Prostate gland (tissue), 2 donors: ENCODE data around the gene JADE2. TPM values are rescaled to one million over a fixed set of nuclear protein-coding genes. Genes with fewer than 3 reads are reported as not detected.

Source experiments
- DNase-seq: peaks from one replicate; pipeline ENCODE4 v3.0.0-alpha.2; 2019; ENCODE audit warnings: low spot score
- H3K27ac ChIP-seq, 2 donors: fragments of 200-600 bp; sonication (generic); 2 replicates each; pipeline ENCODE4 v1.5.1; 2017 to 2019
- H3K27me3 ChIP-seq: fragments of 200-600 bp; sonication (generic); replicated peaks from 2 replicates; pipeline ENCODE4 v1.5.1; 2019; ENCODE audit not compliant: insufficient read depth
- H3K36me3 ChIP-seq, 2 donors: fragments of 200-600 bp; sonication (generic); 1 replicate in 1 of 2; 2 replicates in 1 of 2; pipeline versions ENCODE4 v1.5.1 to v1.8.1; 2017 to 2019
- H3K4me1 ChIP-seq: fragments of 200-600 bp; sonication (generic); replicated peaks from 2 replicates; pipeline ENCODE4 v1.5.1; 2019
- H3K4me3 ChIP-seq, 2 donors: fragments of 200-600 bp; sonication (generic); 2 replicates each; pipeline ENCODE4 v1.5.1; 2017 to 2019
- H3K9me3 ChIP-seq: fragments of 200-600 bp; sonication (generic); 2 replicates; pipeline ENCODE4 v1.5.1; 2017
- CTCF ChIP-seq, 4 experiments: fragments of 200-600 bp in 2 of 4; fragments of 450-650 bp in 2 of 4; sonication (generic) in 2 of 4; IDR thresholded peaks; 1 replicate in 3 of 4; 2 replicates in 1 of 4; pipeline ENCODE4 v1.5.1; 2016 to 2019; ENCODE audit warnings: antibody characterized with exemption in 4 of 4, mild to moderate bottlenecking in 2 of 4, moderate library complexity in 2 of 4
- POLR2A ChIP-seq: fragments of 450-650 bp; IDR thresholded peaks from one replicate; pipeline ENCODE4 v1.6.1; 2016; ENCODE audit warnings: antibody characterized with exemption, mild to moderate bottlenecking
- POLR2AphosphoS5 ChIP-seq: sonication (generic); formaldehyde crosslinking; IDR thresholded peaks from one replicate; pipeline ENCODE4 v1.6.1; 2017; ENCODE audit warnings: antibody characterized with exemption
- WGBS: methylation state at CpG from one replicate; pipeline ENCODE4 v1.1.5; 2018; 5-methylcytosine and 5-hydroxymethylcytosine counted together
- intact Hi-C: fragments of 100-400 bp; cut with DNase I; formaldehyde crosslinking; loops from one replicate; pipeline ENCODE4 v1.14.2; 2022
- total RNA-seq, 2 donors: library from RNA; depleted of rRNA; stranded (reverse); fragments of >200 nt; gene quantifications; one replicate each; pipeline ENCODE4 v1.1.0, GENCODE V29; 2016

JADE2 gene
- total RNA-seq, 2 donors from 2014 or later = 63.4 to 87.1 TPM

GRCh38 chr5:134503937-134504437 lies 21.5 kb upstream of the JADE2 start:
- no peaks in the 10 kb centered on the region for H3K4me1 ChIP-seq
- TF ChIP-seq POLR2A (no peak), CTCF (IDR thresholded peaks at IDR 0.05) (no peak), POLR2AphosphoS5 (no peak)
- DNase-seq = no peak
- no peaks in the 10 kb centered on the region for H3K36me3 ChIP-seq
- H3K27me3 ChIP-seq = no peaks in the 10 kb centered on the region
- 74% methylated on average over 3 of the region's 3 CpGs for WGBS
- H3K27ac ChIP-seq = peak overlapping the region; percentile 31 to 42
- intact Hi-C loops = no loop called here
- no peaks in the 10 kb centered on the region for H3K9me3 ChIP-seq
- H3K4me3 ChIP-seq = no peak overlapping the region

- Histone ChIP-seq H3K27ac (no peak overlapping the region), H3K4me1 (no peaks in the 10 kb centered on the region), H3K36me3 (no peaks in the 10 kb centered on the region), H3K4me3 (no peak overlapping the region), H3K9me3 (no peaks in the 10 kb centered on the region), H3K27me3 (no peaks in the 10 kb centered on the region)
- intact Hi-C loops = no loop called here
- 91% methylated on average over 12 of the region's 12 CpGs for WGBS
- DNase-seq = no peak
- TF ChIP-seq POLR2AphosphoS5 (no peak), CTCF (IDR thresholded peaks at IDR 0.05) (no peak), POLR2A (no peak)
Observed at GRCh38 chr5:134504629-134505300, 20.7 kb upstream of the JADE2 start.

- WGBS = 44% methylated on average over 9 of the region's 10 CpGs
- Histone ChIP-seq H3K27ac (no peak overlapping the region), H3K4me3 (no peak overlapping the region), H3K4me1 (peaks cover 4% of the 10 kb centered on the region), H3K27me3 (no peaks in the 10 kb centered on the region), H3K9me3 (no peaks in the 10 kb centered on the region), H3K36me3 (no peaks in the 10 kb centered on the region)
- DNase-seq = peak; percentile 44
- TF ChIP-seq POLR2AphosphoS5 = peak; percentile 10
- TF ChIP-seq POLR2A = peak; percentile 38
- TF ChIP-seq CTCF (IDR thresholded peaks at IDR 0.05) = no peak
- intact Hi-C loops = no loop called here
Observed at GRCh38 chr5:134506054-134507039, 19.1 kb upstream of the JADE2 start.

GRCh38 chr5:134507452-134507851 lies 18.0 kb upstream of the JADE2 start:
- no peak overlapping the region for H3K4me3 ChIP-seq
- H3K27me3 ChIP-seq = no peaks in the 10 kb centered on the region
- H3K9me3 ChIP-seq = no peaks in the 10 kb centered on the region
- TF ChIP-seq POLR2A (no peak), POLR2AphosphoS5 (no peak), CTCF (IDR thresholded peaks at IDR 0.05) (no peak)
- intact Hi-C loops = no loop called here
- peaks cover 4% of the 10 kb centered on the region for H3K4me1 ChIP-seq
- no peak overlapping the region for H3K27ac ChIP-seq
- 84% methylated on average over 6 of the region's 6 CpGs for WGBS
- no peaks in the 10 kb centered on the region for H3K36me3 ChIP-seq
- DNase-seq = no peak
